A549 (cell line): ENCODE results near the gene ADAM12. TPM values are rescaled to one million over a fixed set of nuclear protein-coding genes. Genes with fewer than 3 reads are reported as not detected.
A peak's percentile ranks its signal among the peaks of the same experiment; 100 is the strongest.

ENCODE experiments used
- ATAC-seq, 2 experiments: fragments of 200-7000 bp in 1 of 2; fragments of >200 bp in 1 of 2; cut with Nextera tagmentation in 1 of 2; cut with Tn5 transposase in 1 of 2; 3 replicates each; pipeline versions ENCODE4 v1.8.0 to v1.9.1; 2018 to 2020; ENCODE audit warnings: mild to moderate bottlenecking in 1 of 2, moderate library complexity in 1 of 2
- CTCF ChIA-PET: fragments of 300-600 bp; sonication (Branson Sonifier 250); formaldehyde crosslinking; extraction: SDS; loops from one replicate; lab custom pipeline; 2021; ENCODE audit warnings: antibody characterized with exemption, inconsistent platforms; lab: Yijun Ruan, JAX
- POLR2A ChIA-PET: fragments of 350-600 bp; formaldehyde crosslinking; extraction: SDS; loops from one replicate; lab custom pipeline; 2021; ENCODE audit warnings: antibody characterized with exemption, inconsistent platforms; lab: Yijun Ruan, JAX
- DNase-seq, 2 experiments: peaks; one replicate each; pipeline versions ENCODE4 v3.0.0 to v3.0.0-alpha.2; 2011 to 2016; ENCODE audit warnings: low read depth in 1 of 2, low spot score in 1 of 2
- FAIRE-seq: peaks from 2 replicates; lab custom pipeline; 2011; peaks lifted over from hg19 to GRCh38; lab: Jason Lieb, UNC
- H3K27ac ChIP-seq, 2 experiments: fragments of >200 bp; sonication (Bioruptor Twin); formaldehyde crosslinking; 3 replicates each; pipeline ENCODE4 v1.5.1; 2016 to 2017
- H3K4me1 ChIP-seq: fragments of >200 bp; sonication (Bioruptor Twin); formaldehyde crosslinking; 3 replicates; pipeline ENCODE4 v1.6.1; 2016
- H3K4me2 ChIP-seq: fragments of >200 bp; sonication (Bioruptor Twin); formaldehyde crosslinking; 3 replicates; pipeline ENCODE4 v1.6.1; 2016
- H3K4me3 ChIP-seq: fragments of >200 bp; sonication (Bioruptor Twin); formaldehyde crosslinking; 3 replicates; pipeline ENCODE4 v1.5.1; 2016
- H3K9me3 ChIP-seq: fragments of >200 bp; sonication (Bioruptor Twin); formaldehyde crosslinking; 3 replicates; pipeline ENCODE4 v1.6.1; 2016
- BHLHE40 ChIP-seq: IDR thresholded peaks from 2 replicates; pipeline ENCODE4 v1.6.1; 2012; ENCODE audit warnings: low read depth, low read length, inconsistent platforms
- CBX2 ChIP-seq: fragments of 200-600 bp; sonication (generic); IDR thresholded peaks from 2 replicates; pipeline ENCODE4 v1.6.1; 2016; ENCODE audit warnings: low read depth, mild to moderate bottlenecking, borderline replicate concordance
- CBX8 ChIP-seq: fragments of 200-600 bp; sonication (generic); IDR thresholded peaks from 2 replicates; pipeline ENCODE4 v1.6.1; 2016
- CEBPB ChIP-seq, 2 experiments: fragments of >200 bp in 1 of 2; sonication (Bioruptor Twin) in 1 of 2; formaldehyde crosslinking in 1 of 2; IDR thresholded peaks; 2 replicates each; pipeline ENCODE4 v1.6.1; 2012 to 2016
- CHD2 ChIP-seq: fragments of 150-350 bp; IDR thresholded peaks from 2 replicates; pipeline ENCODE4 v1.6.1; 2014; ENCODE audit warnings: low read length; ENCODE audit not compliant: partially characterized antibody
- CHD4 ChIP-seq: fragments of 200-600 bp; sonication (generic); IDR thresholded peaks from 2 replicates; pipeline ENCODE4 v1.6.1; 2016; ENCODE audit warnings: antibody characterized with exemption, mild to moderate bottlenecking, borderline replicate concordance
- E2F6 ChIP-seq: IDR thresholded peaks from 2 replicates; pipeline ENCODE4 v1.6.1; 2012; ENCODE audit warnings: low read depth, borderline replicate concordance
- EHMT2 ChIP-seq: fragments of 200-600 bp; sonication (generic); IDR thresholded peaks from 2 replicates; pipeline ENCODE4 v1.6.1; 2016; ENCODE audit warnings: antibody characterized with exemption, low read depth, mild to moderate bottlenecking, moderate library complexity
- EP300 ChIP-seq, 2 experiments: fragments of >200 bp; sonication (Bioruptor Twin); formaldehyde crosslinking; IDR thresholded peaks; 2 replicates in 1 of 2; 3 replicates in 1 of 2; pipeline ENCODE4 v1.6.1; 2016 to 2017
- FOSB ChIP-seq: fragments of 250-450 bp; sonication (Bioruptor Pico); IDR thresholded peaks from 2 replicates; pipeline ENCODE4 v1.5.0; 2020; ENCODE audit warnings: mild to moderate bottlenecking, moderate library complexity
- FOXS1 ChIP-seq: fragments of 250-450 bp; sonication (Bioruptor Pico); IDR thresholded peaks from 2 replicates; pipeline ENCODE4 v1.5.0; 2020; ENCODE audit warnings: mild to moderate bottlenecking, moderate library complexity
- GATA3 ChIP-seq: IDR thresholded peaks from 2 replicates; pipeline ENCODE4 v1.6.1; 2012; ENCODE audit warnings: borderline replicate concordance
- HDAC2 ChIP-seq: fragments of 200-600 bp; sonication (generic); IDR thresholded peaks from 2 replicates; pipeline ENCODE4 v1.6.1; 2016
- HES2 ChIP-seq: fragments of >200 bp; sonication (Bioruptor Twin); formaldehyde crosslinking; IDR thresholded peaks from 2 replicates; pipeline ENCODE4 v1.6.1; 2016
- HEYL ChIP-seq: fragments of 250-450 bp; sonication (Bioruptor Pico); IDR thresholded peaks from 2 replicates; pipeline ENCODE4 v1.8.0; 2021; ENCODE audit warnings: mild to moderate bottlenecking, moderate library complexity
- HOXB13 ChIP-seq: fragments of 250-450 bp; sonication (Bioruptor Pico); IDR thresholded peaks from 2 replicates; pipeline ENCODE4 v1.5.0; 2020; ENCODE audit warnings: low read depth, mild to moderate bottlenecking, moderate library complexity
- HOXB5 ChIP-seq: fragments of 250-450 bp; sonication (Bioruptor Pico); IDR thresholded peaks from 2 replicates; pipeline ENCODE4 v1.5.0; 2020; ENCODE audit warnings: mild to moderate bottlenecking, moderate library complexity
- JUN ChIP-seq, 2 experiments: fragments of >200 bp; sonication (Bioruptor Twin); formaldehyde crosslinking; IDR thresholded peaks; 2 replicates in 1 of 2; 3 replicates in 1 of 2; pipeline ENCODE4 v1.6.1; 2016 to 2017
- JUNB ChIP-seq: fragments of >200 bp; sonication (Bioruptor Twin); formaldehyde crosslinking; IDR thresholded peaks from 2 replicates; pipeline ENCODE4 v1.6.1; 2016
- MAFK ChIP-seq: fragments of 450-650 bp; IDR thresholded peaks from 2 replicates; pipeline ENCODE4 v1.6.1; 2014; ENCODE audit not compliant: partially characterized antibody
- MYC ChIP-seq: IDR thresholded peaks from 2 replicates; pipeline ENCODE4 v1.6.1; 2012; ENCODE audit warnings: mild to moderate bottlenecking, inconsistent platforms, low read length, improper control_type of control experiment, borderline replicate concordance
- NFE2L2 ChIP-seq: fragments of 150-350 bp; conservative IDR thresholded peaks from 2 replicates; pipeline ENCODE4 v1.6.1; 2014; ENCODE audit warnings: low read length
- POLR2A ChIP-seq: IDR thresholded peaks from 2 replicates; pipeline ENCODE4 v1.6.1; 2012; ENCODE audit warnings: mild to moderate bottlenecking, low read length
- RARB ChIP-seq: fragments of 250-450 bp; sonication (Bioruptor Pico); IDR thresholded peaks from 2 replicates; pipeline ENCODE4 v1.8.0; 2021; ENCODE audit warnings: mild to moderate bottlenecking, moderate library complexity
- RCOR1 ChIP-seq: fragments of 150-350 bp; IDR thresholded peaks from 2 replicates; pipeline ENCODE4 v1.6.1; 2014; ENCODE audit warnings: antibody characterized with exemption, low read length, low read depth
- RFX5 ChIP-seq: fragments of 450-650 bp; IDR thresholded peaks from 2 replicates; pipeline ENCODE4 v1.7.1; 2014; ENCODE audit warnings: antibody characterized with exemption, mild to moderate bottlenecking, moderate library complexity
- RNF2 ChIP-seq: fragments of 200-600 bp; sonication (generic); IDR thresholded peaks from 2 replicates; pipeline ENCODE4 v1.6.1; 2016; ENCODE audit warnings: low read depth, mild to moderate bottlenecking, antibody characterized with exemption, moderate library complexity, borderline replicate concordance
- SMC3 ChIP-seq: fragments of >200 bp; sonication (Bioruptor Twin); formaldehyde crosslinking; IDR thresholded peaks from 3 replicates; pipeline ENCODE4 v1.6.1; 2018; ENCODE audit warnings: inconsistent platforms
- TFCP2L1 ChIP-seq: fragments of 250-450 bp; sonication (Bioruptor Pico); IDR thresholded peaks from 2 replicates; pipeline ENCODE4 v1.5.0; 2021; ENCODE audit warnings: mild to moderate bottlenecking
- TP53 ChIP-seq: fragments of 250-450 bp; sonication (Bioruptor Pico); IDR thresholded peaks from 2 replicates; pipeline ENCODE4 v1.5.0; 2021; ENCODE audit warnings: mild to moderate bottlenecking, moderate library complexity
- WGBS: methylation state at CpG from one replicate; pipeline ENCODE4 v1.1.6; 2017; ENCODE audit errors: missing lambda C conversion rate; 5-methylcytosine and 5-hydroxymethylcytosine counted together
- polyA plus RNA-seq, 4 experiments: library from polyadenylated mRNA; depleted of rRNA in 3 of 4; stranded (reverse); fragments of >200 nt; fragmentation: RNase III in 1 of 4; extraction: RNeasy Plus Mini Kit Qiagen cat#74134 plus additional on column Dnase treatment in 1 of 4; gene quantifications; 2 replicates in 3 of 4; 3 replicates in 1 of 4; pipeline ENCODE4 v1.2.3, GENCODE V29; 2011 to 2017

ADAM12 gene
- polyA plus RNA-seq, 2 of the 4 experiments (the other 2 are of a cell fraction) = 1.6 to 4.8 TPM

GRCh38 chr10:126146771-126147170, 241.5 kb downstream of the ADAM12 start:
- DNase-seq (no peak), FAIRE-seq (no peak), ATAC-seq (no peak)
- H3K4me3 ChIP-seq = no peak overlapping the region
- H3K9me3 ChIP-seq = peaks cover 14% of the 10 kb centered on the region; the same call in 2 of the 3 replicates
- no peak overlapping the region for H3K4me2 ChIP-seq
- H3K27ac ChIP-seq = no peak overlapping the region; a peak in 1 of 6 replicates
- 83% methylated on average over 6 of the region's 6 CpGs for WGBS
- ChIA-PET POLR2A (no interaction called here), CTCF (interaction anchor here (1.1 kb wide), 1 partner anchor 13 kb away, joined by 3 read pairs; no protein-coding TSS in a partner anchor)
- H3K4me1 ChIP-seq = peaks cover 9% of the 10 kb centered on the region; the same call in 2 of the 3 replicates
- no peak for TF ChIP-seq TP53 (CRISPR knock-in tag)
- no peak for TF ChIP-seq RNF2
- no peak for TF ChIP-seq RFX5
- no peak for TF ChIP-seq SMC3
- no peak for TF ChIP-seq JUNB
- no peak for TF ChIP-seq CHD2
- no peak for TF ChIP-seq E2F6
- TF ChIP-seq MYC = no peak
- no peak for TF ChIP-seq HOXB13 (CRISPR knock-in tag)
- TF ChIP-seq CBX8 = no peak
- TF ChIP-seq MAFK = no peak
- no peak for TF ChIP-seq NFE2L2
- TF ChIP-seq RCOR1 = no peak
- TF ChIP-seq CEBPB (IDR thresholded peaks at IDR 0.05) = no peak
- no peak for TF ChIP-seq HEYL
- TF ChIP-seq POLR2A = no peak
- TF ChIP-seq BHLHE40 = no peak
- TF ChIP-seq CHD4 = no peak
- TF ChIP-seq FOSB (CRISPR knock-in tag) = no peak
- no peak for TF ChIP-seq EP300 (IDR thresholded peaks at IDR 0.05)
- TF ChIP-seq, all 56 proteins: peak for 0

- peaks cover 4% of the 10 kb centered on the region; the same call in 2 of the 3 replicates for H3K4me1 ChIP-seq
- no peak overlapping the region for H3K4me3 ChIP-seq
- ATAC-seq (no peak), FAIRE-seq (peak; percentile 77), DNase-seq (no peak)
- CTCF ChIA-PET = no interaction called here
- POLR2A ChIA-PET = no interaction called here
- TF ChIP-seq HDAC2 (no peak), RARB (CRISPR knock-in tag) (no peak), JUN (IDR thresholded peaks at IDR 0.05) (no peak), BHLHE40 (no peak), CBX8 (no peak), GATA3 (no peak), TFCP2L1 (CRISPR knock-in tag) (no peak), HES2 (no peak), EHMT2 (no peak), FOXS1 (no peak), CBX2 (no peak), HOXB5 (no peak)
- H3K27ac ChIP-seq = no peak overlapping the region
- 48% methylated on average over 2 of the region's 2 CpGs for WGBS
- no peak overlapping the region for H3K4me2 ChIP-seq
- H3K9me3 ChIP-seq = no peaks in the 10 kb centered on the region
These were observed 245.2 kb downstream of the ADAM12 start for GRCh38 chr10:126143117-126143516.
